ENCODE measurements around the gene OPCML.

- TF ChIP-seq CTCF (IDR thresholded peaks at IDR 0.05) (no peak), POLR2A (IDR thresholded peaks at IDR 0.05) (no peak)
Measured at GRCh38 chr11:132486060-132486459, 1046.2 kb downstream of the OPCML start.
